ENCODE results near the gene MYH7.
"Not testable (repeated sequence)": the region's sequence is repeated elsewhere in the genome, so short reads cannot be mapped to it uniquely, and the experiment has no call there.

MYH7 gene

DNA sequence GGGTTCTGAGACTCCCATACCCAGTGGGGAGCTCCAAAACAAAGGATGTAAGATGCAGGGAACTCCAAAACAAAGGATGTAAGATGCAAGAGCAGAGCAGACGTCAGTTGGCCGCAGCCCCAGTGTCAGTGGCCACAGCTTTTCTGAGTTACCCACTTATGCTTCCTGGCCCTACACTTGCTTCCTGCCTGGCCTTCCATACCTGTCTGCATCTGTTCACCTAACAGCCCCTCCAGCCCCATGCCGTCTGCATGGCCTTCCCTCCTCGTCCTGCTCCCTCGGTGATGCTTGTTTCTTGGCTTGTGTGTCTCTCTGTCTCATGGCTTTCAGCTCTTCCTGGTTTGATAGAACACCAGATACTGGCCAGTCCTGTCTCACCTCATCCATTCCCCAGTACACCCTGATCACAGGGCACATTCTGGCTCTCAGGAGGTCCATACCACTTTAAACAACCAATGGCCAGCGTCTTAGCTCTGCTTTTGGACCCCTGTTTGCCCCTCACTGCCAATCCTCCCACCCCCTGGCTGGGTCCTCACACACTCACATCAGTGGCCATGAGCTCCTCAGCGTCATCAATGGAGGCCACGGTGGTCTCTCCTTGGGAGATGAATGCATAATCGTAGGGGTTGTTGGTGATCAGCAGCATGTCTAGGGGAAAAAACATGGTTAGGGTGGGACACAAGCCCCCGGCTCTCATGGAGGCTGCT is 5.3 kb downstream of the MYH7 start:
- no peak for DNase-seq (ENCODE audit: low read depth in 2 of 2)

DNA sequence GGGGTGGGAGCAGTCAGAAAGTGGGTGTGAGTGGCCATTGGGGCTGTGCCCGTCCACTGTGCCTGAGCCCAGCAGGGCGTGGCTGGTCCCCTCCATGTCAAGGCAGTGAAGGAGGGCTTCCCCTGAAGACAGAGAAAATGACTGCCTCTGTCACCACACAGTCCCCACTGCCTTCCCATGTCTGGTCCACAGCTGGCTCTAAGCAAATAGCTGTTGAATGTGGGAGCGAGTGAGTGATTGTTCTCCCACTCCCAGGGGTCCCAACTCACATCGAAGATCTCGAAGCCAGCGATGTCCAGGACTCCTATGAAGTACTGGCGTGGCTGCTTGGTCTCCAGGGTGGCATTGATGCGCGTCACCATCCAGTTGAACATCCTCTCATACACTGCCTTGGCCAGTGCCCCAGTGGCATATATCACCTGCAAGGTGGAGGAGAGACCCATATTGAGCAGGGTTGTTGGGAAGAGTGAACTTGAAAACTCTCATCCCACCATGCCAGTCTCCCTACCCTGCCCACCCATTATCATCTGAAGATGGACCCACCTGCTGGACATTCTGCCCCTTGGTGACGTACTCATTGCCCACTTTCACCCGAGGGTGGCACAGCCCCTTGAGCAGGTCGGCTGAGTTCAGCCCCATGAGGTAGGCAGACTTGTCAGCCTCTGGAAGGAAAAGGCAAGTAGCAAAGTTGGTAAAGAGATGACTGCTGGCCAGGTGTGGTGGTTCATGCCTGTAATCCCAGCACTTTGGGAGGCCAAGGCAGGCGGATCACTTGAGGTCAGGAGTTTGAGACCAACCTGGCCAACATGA is 6.6 kb downstream of the MYH7 start:
- DNase-seq (ENCODE audit: low read depth in 2 of 2), result no peak

DNA sequence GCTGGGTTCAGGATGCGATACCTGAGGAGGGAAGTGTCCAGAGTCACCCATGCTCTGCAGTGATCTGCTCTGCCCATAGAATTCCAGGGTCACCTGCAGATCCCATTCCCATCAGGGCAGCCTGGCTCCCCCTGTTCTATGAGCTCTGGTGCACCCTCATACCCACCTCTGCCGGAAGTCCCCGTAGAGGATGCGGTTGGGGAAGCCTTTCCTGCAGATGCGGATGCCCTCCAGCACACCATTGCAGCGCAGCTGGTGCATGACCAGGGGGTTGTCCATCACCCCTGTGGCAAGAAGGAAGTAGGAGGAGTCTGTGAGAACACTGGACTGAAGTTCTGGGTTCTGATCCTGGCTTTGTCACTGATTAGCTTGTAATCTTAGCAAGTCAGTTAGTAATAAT is 9.7 kb downstream of the MYH7 start:
- not testable (repeated sequence) for DNase-seq (ENCODE audit: low read depth in 2 of 2)

DNA sequence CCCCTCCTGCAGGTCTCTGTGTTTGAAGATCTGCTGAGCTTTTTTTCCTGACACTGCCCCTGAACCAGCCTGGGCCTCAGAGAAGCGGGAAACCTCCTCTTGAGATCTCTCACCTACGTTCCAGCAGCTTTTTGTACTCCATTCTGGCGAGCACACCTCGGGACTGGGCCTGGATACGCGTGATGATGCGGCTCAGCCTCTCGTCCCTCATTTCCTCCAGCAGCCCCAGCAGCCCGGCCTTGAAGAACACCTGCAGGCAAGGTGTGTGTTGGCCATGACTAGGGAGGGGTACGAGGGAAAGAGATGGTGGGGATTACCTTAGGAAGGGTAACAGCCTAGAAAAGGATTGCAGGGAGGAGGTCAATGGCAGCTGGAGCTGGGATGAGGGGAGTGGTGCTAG is 10.3 kb downstream of the MYH7 start:
- no peak for DNase-seq (ENCODE audit: low read depth in 2 of 2)

DNA sequence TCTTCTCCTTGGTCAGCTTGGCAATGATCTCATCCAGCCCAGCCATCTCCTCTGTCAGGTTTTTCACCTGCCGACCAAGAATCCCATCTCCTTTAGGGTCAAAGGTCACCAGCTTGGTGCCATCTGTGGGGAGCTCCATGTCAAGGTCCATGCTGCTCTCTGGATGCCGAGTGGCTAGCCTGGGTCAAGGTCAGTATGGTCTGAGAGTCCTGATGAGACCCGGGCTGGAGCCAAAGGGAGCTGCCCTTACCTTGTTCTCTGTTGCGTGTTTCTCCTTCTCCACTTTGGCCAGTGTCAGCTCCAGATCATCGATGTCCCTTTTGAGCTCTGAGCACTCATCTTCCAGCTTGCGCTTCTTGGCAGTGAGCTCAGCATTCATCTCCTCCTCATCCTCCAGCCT is 11.8 kb downstream of the MYH7 start:
- no peak for DNase-seq (ENCODE audit: low read depth in 2 of 2)

DNA sequence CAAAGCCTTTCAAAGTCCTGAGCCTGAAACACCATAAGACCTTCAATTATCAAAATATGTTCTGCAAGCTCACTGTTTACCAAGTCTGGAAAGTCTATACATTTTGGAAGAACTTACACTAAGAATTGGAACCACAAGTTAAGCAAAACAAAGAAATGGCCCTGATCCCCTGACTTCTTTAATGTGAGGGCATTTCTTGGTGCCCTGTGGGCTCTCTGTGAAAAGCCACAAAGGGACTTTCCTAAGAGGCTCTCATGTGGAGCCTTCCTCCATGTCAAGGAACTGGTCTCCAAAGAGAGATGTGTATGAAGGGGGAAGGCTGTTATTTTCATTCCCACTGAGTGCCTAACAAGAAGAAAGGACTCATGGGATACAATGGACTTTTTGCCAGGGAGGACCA is 13.9 kb downstream of the MYH7 start:
- no peak for DNase-seq (ENCODE audit: low read depth in 2 of 2)

DNA sequence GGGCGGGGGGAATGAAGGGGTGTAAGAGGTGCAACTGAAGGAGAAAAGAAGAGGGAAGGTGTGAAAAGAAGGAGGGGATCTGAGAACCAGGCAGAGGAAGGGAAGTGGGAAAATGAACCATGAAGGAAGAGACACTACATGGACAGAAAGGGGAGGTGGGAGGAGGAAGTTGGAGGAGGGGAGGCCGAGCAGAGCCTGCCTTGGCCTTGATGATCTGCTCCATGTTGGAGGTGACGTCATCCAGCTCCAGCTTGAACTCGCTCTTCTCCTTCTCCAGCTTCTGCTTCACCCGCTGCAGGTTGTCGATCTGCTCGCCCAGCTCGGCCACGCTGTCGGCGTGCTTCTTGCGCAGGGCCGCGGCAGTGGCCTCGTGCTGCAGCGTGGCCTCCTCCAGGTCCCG is 15.8 kb downstream of the MYH7 start:
- not testable (repeated sequence) for DNase-seq (ENCODE audit: low read depth in 2 of 2)

DNA sequence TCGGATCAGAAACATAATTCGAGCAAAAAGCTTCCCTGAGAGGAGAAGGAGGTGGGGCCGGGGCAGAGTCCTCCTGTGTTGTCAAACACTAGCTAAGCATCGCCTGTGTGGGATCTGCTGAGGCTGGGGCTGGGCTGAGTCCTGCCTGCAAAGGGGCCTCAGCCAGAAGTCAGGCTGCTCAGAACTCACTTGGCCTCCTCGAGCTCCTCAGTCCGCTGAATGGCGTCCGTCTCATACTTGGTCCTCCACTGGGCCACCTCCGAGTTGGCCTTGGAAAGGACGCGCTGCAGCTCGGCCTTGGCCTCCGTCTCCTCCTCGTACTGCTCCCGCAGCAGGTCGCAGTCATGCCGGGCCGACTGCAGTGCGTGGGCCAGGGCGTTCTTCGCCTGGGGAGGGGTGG is 17.4 kb downstream of the MYH7 start:
- no peak for DNase-seq (ENCODE audit: low read depth in 2 of 2)

DNA sequence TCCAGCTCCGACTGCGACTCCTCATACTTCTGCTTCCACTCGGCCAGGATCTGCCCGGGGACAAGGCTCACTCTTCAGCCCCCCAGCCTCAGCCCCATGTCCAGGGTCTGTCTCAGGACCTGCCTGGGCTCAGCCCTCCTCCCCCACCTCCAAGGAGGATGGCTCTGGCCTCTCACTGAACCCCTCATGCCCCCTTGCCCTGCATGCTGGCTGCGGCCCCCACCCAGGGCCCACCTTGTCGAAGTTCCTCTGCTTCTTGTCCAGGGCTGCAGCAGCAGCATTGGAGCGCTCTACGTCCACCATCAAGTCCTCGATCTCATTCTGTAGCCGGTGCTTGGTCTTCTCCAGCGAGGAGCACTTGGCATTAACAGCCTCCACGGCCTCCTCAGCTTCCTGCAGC is 18.2 kb downstream of the MYH7 start:
- not testable (repeated sequence) for DNase-seq (ENCODE audit: low read depth in 2 of 2)

DNA sequence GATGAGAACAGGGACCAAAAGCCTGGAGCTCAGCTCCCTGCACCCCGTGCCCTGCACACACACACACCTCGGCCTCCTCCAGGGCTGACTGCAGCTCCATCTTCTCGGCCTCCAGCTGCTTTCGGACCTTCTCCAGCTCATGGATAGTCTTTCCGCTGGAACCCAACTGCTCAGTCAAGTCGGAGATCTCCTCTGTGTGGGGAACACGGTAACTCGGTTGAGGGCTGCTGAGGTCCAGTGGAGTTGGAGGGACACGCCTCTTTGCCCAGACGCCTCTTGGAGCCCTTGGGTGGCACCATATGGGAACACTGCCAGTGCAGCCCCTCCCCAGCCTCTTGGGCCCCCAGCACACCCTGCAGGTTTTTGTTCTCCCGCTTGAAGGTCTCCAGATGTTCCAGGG is 18.7 kb downstream of the MYH7 start:
- no peak for DNase-seq (ENCODE audit: low read depth in 2 of 2)

DNA sequence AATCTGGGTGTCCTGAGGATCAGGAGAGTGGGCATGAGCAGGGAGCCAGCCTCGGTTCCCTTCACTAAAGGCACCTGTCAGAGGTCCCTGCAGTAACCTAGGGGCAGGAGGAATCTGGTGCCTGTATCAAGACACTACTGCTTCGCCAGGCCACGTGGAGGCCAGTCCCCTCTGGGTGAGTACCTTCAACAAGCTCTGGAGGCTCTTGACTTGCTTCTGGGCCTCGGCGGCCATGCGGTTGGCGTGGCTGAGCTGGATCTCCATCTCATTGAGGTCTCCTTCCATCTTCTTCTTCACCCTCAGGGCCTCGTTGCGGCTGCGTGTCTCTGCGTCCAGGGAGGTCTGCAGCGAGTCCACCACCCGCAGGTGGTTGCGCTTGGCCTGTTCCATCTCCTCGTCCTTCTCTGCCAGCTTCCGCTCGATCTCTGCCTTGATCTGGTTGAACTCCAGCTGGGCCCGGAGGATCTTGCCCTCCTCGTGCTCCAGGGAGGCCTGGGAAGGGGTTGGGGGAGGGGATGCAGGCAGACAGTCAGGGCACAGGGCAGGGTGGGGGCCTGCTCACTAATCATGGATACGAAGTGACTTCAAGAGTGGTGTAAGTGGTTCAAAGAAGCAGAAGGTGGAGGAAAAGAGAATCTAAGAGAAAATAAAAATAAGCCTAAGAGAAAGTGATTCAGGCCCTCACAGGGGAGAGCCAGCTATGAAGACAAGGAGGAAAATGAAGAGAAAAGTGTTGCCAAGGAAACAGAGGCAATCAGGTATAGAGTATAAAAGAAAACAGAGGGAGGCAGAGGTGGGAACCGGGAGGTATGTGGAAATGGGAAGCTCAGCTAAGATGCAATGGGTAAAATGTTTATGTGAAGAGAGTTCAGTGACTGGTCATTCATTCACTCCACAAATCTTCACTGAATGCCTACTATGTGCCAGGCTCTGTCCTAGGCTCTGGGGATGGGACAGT is 19.4 kb downstream of the MYH7 start:
- no peak for DNase-seq (ENCODE audit: low read depth in 2 of 2)

DNA sequence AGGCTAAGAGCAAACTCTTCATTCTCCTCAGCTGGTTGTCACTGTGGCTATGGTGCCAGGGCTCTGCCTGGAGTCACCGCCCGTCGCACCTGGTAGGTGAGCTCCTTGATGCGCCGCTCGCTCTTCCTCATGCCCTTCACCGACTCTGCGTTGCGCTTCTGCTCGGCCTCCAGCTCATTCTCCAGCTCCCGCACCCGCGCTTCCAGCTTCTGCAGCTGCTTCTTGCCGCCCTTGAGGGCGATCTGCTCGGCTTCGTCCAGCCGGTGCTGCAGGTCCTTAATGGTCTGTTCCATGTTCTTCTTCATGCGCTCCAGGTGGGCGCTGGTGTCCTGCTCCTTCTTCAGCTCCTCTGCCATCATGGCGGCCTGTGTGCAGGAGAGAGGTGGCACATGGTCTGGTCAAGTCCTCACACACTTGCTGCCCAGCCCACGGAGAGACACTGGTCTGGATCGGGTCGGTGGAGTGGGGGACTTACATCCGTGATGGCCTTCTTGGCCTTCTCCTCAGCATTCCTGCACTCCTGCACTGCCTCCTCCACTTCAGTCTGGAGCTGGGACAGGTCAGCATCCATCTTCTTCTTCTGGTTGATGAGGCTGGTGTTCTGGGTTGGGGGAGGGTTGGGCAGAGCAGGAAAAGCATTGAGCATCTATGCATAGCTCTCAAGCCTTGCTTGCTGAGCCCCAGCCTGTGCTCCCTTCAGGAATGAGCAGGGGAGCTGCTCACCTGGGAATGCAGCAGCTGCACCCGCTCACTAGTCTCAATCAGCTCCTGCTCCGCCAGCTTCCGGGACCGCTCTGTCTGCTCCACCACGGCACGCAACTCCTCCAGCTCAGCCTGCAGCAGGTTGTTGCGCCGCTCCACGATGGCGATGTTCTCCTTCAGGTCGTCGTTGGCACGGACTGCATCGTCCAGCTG is 20.3 kb downstream of the MYH7 start:
- no peak for DNase-seq (ENCODE audit: low read depth in 2 of 2)

DNA sequence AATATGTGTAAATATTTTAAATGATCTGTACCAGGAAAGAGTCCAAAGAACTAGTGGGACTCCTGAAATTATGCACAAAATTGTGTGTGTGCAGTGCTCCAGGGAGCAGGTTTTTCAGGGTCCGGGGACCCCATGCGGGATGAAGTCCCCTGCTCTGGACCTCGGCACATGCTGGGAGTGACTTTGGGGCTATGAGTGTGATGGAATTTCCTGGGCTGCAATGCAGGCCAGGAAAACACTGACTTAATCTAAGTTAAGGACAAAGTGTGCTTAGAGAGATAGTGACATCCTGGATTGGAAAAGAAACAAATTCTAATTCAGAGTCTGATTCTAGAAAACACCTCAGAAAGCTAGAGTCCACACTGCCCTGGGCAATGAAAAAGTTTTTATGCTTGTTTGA is 21.2 kb downstream of the MYH7 start:
- DNase-seq (ENCODE audit: low read depth in 2 of 2), result no peak

DNA sequence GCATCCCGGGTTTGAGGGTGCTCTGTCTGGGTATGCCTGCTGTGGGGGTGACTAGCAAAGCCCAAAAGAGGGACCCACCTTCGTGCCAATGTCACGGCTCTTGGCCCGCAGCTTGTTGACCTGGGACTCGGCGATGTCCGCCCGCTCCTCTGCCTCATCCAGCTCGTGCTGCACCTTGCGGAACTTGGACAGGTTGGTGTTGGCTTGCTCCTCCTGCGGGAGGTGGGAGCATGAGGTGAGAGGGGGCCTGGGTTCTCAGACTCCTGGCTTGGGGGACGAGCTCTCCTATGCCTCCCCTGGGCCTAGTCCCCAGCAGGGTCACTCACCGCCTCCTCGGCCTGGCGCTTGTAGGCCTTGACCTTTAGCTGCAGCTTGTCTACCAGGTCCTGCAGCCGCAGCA is 21.8 kb downstream of the MYH7 start:
- no peak for DNase-seq (ENCODE audit: low read depth in 2 of 2)

DNA sequence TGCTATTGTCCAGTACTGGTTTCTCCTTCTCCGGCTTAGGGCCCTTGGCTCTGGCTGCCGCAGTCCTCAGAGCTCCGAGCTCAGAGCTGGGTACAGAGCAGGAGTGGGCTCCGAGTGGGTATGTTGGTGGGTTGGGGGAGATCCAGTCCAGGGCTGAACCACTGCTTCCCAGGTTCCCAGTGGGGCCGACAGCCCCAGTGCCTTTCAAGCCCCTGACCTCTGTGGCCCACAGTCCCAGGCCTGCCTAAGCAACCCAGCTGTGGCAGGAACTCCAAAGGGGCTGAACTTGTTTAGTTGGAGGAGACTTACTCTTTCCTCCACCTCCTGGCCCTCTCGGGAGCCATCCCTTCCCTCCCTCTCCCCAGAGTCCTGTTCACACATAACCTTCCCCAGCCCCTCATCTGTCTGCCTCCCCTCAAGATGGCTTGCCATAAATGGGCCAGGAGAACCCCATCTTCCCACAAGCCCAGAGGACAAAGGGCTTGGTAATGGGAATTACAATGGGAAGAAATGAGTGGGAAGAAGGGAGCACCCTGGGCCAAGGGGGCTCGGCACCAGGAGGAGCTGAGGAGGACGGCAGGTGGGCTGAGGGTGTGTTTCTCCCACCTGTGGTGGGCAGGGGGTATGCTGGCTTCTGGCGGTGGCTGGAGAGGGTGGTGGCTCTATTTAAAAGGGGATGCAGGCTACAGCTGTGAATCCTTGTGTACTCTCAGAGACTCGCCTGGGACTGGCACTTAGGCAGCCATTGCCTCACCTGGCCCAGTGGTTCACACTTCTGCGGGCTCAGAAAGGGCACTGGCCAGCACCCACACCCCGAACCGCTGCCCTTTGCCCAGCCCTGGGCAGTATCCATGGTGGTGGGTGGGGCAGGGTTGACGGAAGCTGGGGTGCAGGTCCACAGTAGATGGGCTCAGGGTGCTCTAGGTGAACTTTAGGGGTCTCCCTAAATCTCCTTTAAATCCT is 23.6 kb downstream of the MYH7 start:
- no peak for DNase-seq (ENCODE audit: low read depth in 2 of 2)

DNA sequence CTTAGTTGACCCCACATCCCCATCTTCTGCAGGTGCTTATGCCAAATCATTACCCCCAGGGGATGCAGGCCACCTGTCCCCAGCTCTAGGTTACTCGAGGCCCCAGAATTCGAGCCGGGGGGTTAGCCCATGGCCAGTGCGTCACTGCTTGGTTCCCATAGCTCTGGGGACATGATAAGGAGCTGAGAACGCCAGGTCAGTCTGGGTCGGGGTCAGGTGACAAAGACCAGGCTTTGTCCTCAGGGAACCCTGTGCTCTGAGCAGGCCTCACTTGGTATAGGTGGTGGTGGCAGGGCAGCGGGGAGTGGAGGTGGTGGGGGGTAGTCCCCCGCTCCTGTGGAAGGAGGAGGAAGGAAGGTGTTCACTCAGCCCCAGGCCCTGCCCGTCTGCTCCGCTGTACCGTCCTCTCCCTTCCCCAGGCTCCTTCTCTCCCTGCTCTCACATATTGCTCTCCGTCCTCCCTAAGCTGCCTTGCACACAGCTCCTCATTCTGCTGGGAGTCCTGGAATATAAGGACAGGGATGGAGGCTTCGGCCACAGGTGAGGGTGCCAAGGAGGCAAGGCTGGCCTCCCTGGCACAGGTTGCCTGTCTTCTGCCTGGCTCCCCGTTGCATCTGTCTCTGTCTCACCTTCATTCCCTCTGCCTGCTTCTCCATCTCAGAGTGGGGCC is 25.4 kb downstream of the MYH7 start:
- DNase-seq (ENCODE audit: low read depth in 2 of 2), result no peak

DNA sequence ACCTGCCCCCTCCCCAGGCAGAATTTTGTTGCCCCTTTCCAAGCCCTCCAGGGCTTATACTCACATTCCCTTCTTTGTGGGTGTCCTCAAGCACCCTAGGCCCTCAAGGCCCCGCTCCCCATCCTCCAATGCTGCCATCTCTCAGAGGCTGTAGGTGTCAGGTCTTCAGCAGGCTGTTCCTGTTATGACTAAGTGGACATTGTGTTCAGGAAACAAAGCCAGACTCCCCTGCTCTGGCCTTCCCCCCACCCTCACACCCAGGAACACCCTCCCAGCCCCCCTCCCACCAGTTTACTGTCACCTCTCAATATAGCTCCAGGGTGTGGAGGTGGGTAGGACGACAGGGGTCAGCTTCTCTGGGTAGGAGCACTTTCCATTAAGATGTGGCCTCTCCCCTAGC is 26.0 kb downstream of the MYH7 start:
- DNase-seq (ENCODE audit: low read depth in 2 of 2), result no peak

DNA sequence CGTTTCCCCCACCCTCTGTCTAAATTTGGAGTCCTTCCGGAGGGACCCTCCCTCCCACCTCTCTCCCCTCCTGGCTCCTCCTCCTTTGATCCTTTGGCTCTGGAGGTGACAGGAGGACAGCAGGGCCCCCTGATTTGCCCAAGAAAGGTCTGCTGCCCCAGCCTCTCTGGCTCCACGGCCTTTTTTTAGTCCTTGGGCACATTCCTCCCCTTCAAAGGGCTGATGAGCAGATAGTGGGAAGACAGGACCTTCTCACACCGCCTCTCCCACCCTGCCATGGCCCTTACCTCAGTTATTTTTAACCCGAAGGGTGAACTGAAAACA is 27.2 kb downstream of the MYH7 start:
- DNase-seq (ENCODE audit: low read depth in 2 of 2), result no peak

DNA sequence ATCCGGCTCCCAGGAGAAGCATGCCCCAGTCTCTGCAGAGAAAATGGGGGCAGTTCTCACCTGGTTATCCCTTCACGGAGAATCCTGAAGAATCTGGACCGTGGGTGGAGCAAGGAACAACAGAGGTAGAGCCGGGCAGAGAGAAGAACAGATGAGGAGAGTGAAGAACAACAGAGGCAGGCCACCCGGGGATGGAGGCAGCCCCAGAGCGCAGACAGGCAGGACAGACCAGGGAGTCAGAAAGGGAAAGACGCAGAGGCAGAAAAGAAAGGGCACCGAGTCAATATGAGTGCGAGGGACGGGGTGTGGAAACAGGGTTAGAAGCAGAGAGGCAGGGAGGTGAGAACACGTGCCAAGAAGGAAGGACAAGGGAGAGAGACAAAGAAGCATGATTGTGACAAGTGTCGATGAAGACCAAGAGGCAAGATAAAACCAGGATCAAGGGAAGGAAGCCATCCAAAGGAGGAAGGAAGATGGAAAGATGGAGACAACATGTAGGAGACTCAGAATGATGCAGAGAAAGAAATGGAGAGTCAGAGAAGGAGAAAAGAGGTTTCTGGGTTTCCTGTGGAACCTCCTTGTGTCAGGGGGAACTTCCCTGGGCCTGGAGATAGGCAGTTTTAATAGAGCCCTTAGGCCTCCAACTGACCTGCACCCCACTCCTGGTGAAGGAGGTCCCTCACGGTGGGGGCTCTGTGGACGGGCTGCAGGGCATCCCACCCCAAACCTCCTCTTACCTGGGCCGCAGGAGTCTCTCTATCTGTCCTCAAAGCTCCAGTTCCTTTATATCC is 27.7 kb downstream of the MYH7 start, which contains the start of gene MYH6:
Gene MYH6, minus strand, starts transcription at position 758 of the 791 bp plus-strand sequence. CDS start 1,050 bp downstream, outside the sequence.
- no peak for DNase-seq (ENCODE audit: low read depth in 2 of 2)
